Neutrophil (primary cell): Measurements from ENCODE around the gene ABAT.

ENCODE experiments used
- H3K27ac ChIP-seq: fragments of 200-600 bp; sonication (generic); 2 replicates; pipeline ENCODE4 v1.5.1; 2016; ENCODE audit warnings: mild to moderate bottlenecking, moderate library complexity
- H3K27me3 ChIP-seq: fragments of 200-600 bp; sonication (generic); 2 replicates; pipeline ENCODE4 v1.6.0; 2016; ENCODE audit warnings: mild to moderate bottlenecking
- H3K36me3 ChIP-seq: fragments of 200-600 bp; sonication (generic); 2 replicates; pipeline ENCODE4 v1.5.1; 2017
- H3K4me1 ChIP-seq, 2 experiments: fragments of 200-600 bp in 1 of 2; sonication (generic) in 1 of 2; 1 replicate in 1 of 2; 2 replicates in 1 of 2; pipeline versions ENCODE4 v1.5.1 to v1.6.1; 2013 to 2016; ENCODE audit warnings: low read depth in 1 of 2, low read length in 1 of 2, mild to moderate bottlenecking in 1 of 2, moderate library complexity in 1 of 2; ENCODE audit not compliant: control insufficient read depth in 1 of 2, insufficient read depth in 1 of 2
- H3K4me3 ChIP-seq, 2 experiments: fragments of 200-600 bp in 1 of 2; sonication (generic) in 1 of 2; 1 replicate in 1 of 2; 2 replicates in 1 of 2; pipeline ENCODE4 v1.5.1; 2013 to 2016; ENCODE audit warnings: low read depth in 1 of 2, low read length in 1 of 2, mild to moderate bottlenecking in 1 of 2, moderate library complexity in 1 of 2
- H3K9me3 ChIP-seq: fragments of 200-600 bp; sonication (generic); 2 replicates; pipeline ENCODE4 v1.5.1; 2016
- TF ChIP-seq, protein P1 (sequence below): fragments of 200-600 bp; sonication (generic); IDR thresholded peaks from 2 replicates; pipeline ENCODE4 v1.5.1; 2016; ENCODE audit warnings: antibody characterized with exemption

Gene ABAT

DNA sequence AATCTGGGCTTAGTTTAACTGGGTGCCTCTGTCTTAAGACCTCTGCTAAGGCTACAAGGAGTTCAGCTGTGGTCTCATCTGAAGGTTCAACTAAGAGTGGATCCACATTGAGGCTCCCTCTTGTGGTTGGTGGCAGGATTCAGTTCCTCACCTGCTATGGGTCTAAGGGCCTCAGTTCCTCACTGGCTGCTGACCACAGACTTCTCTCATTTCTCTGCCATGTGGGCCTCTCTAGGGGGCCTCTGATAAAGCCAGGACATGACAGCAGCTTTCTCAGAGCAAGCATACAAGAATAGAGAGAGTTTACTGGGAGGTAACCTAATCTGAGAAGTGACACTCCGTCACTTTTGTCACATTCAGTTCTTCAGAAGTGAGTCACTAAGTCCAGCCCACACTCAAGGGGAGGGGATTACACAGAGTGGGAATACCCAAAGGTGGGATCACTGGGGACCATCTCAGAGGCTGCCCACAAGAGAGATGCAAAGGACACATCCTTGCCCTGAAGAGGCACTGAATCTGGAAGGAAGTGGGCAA is 19.2 kb upstream of the ABAT start:
- H3K9me3 ChIP-seq: no peaks in the 10 kb centered on the region
- H3K27ac ChIP-seq: no peak overlapping the region
- H3K27me3 ChIP-seq: no peaks in the 10 kb centered on the region
- H3K4me3 ChIP-seq: no peak overlapping the region
- H3K36me3 ChIP-seq: peaks cover 17% of the 10 kb centered on the region
- H3K4me1 ChIP-seq: peaks cover 0 to 2% of the 10 kb centered on the region in 2 experiments
- TF ChIP-seq, protein P1, sequence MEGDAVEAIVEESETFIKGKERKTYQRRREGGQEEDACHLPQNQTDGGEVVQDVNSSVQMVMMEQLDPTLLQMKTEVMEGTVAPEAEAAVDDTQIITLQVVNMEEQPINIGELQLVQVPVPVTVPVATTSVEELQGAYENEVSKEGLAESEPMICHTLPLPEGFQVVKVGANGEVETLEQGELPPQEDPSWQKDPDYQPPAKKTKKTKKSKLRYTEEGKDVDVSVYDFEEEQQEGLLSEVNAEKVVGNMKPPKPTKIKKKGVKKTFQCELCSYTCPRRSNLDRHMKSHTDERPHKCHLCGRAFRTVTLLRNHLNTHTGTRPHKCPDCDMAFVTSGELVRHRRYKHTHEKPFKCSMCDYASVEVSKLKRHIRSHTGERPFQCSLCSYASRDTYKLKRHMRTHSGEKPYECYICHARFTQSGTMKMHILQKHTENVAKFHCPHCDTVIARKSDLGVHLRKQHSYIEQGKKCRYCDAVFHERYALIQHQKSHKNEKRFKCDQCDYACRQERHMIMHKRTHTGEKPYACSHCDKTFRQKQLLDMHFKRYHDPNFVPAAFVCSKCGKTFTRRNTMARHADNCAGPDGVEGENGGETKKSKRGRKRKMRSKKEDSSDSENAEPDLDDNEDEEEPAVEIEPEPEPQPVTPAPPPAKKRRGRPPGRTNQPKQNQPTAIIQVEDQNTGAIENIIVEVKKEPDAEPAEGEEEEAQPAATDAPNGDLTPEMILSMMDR: peak; percentile 75

DNA sequence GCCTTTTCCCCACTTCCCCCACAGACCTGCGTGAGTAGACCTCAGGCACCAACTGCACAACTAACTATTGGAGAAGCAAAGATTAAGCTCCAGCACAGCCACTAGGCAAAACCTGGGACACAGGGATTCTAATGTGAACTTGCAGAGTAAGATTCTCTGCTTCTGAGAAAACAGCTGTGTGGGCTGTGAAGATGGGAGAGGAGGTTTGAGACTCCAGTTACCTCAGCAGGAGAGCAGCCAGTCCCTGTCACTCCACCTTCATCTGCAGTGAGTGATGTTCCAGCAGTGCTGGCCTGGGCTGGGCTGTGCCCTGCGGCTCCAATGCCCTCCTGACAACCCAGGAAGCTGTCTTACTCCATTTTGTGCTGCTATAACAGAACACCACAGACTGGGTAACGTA is 18.0 kb upstream of the ABAT start:
- no peak overlapping the region for H3K4me3 ChIP-seq
- TF ChIP-seq, protein P1: no peak
- peaks cover 17% of the 10 kb centered on the region for H3K36me3 ChIP-seq
- no peak overlapping the region for H3K27ac ChIP-seq
- peaks cover 0 to 2% of the 10 kb centered on the region in 2 experiments for H3K4me1 ChIP-seq
- H3K9me3 ChIP-seq: no peaks in the 10 kb centered on the region
- no peaks in the 10 kb centered on the region for H3K27me3 ChIP-seq

DNA sequence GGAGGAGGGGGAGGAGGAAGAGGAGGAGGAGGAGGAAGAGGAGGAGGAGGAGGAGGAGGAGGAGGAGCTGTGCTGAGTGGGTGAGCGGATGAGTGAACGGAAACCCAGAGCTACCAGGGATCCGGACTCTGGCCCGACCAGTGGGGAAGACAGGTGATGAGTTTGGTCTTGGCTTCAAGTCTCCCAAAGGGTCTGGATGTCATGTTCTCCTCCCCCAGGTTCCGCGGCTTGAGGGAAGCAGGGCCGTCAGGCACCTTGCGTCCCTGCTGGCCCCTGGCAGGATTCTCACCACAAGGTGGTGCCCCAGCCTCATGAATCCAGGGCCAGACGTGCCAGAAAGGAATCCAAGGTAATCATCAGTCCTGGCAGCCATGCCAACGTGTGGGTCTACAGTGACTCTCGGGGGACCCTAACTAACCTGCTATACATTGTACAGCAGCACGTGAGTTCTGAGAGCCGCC is 13.5 kb upstream of the ABAT start:
- Histone ChIP-seq H3K4me3 (no peak overlapping the region), H3K36me3 (peaks cover 52% of the 10 kb centered on the region), H3K27me3 (no peaks in the 10 kb centered on the region), H3K9me3 (no peaks in the 10 kb centered on the region), H3K27ac (no peak overlapping the region), H3K4me1 (no peaks in the 10 kb centered on the region)
- TF ChIP-seq, protein P1: peak; percentile 47

DNA sequence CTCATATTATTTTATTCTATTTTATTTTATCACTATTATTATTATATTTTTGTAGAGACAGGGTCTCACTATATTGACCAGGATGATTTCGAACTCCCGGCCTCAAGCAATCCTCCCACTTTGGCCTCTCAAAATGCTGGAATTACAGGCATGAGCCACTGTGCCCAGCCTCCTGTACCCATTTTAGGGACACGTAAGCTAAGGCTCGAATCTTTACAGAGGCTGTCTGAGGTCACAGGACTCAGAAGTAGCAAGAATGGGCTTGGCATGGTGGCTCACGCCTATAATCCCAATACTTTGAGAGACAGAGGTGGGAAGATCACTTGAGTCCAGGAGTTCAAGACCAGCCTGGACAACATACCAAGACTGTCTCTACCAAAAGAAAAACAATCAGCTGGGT is 12.7 kb upstream of the ABAT start:
- no peaks in the 10 kb centered on the region for H3K4me1 ChIP-seq
- H3K27ac ChIP-seq: no peak overlapping the region
- H3K27me3 ChIP-seq: no peaks in the 10 kb centered on the region
- no peaks in the 10 kb centered on the region for H3K9me3 ChIP-seq
- TF ChIP-seq, protein P1: no peak
- peaks cover 56% of the 10 kb centered on the region for H3K36me3 ChIP-seq
- no peak overlapping the region for H3K4me3 ChIP-seq

GRCh38 chr16:8663192-8664089 is 11.0 kb upstream of the ABAT start:
- H3K4me1 ChIP-seq: no peaks in the 10 kb centered on the region
- no peaks in the 10 kb centered on the region for H3K9me3 ChIP-seq
- TF ChIP-seq, protein P1: no peak
- H3K27ac ChIP-seq: no peak overlapping the region
- H3K27me3 ChIP-seq: no peaks in the 10 kb centered on the region
- H3K4me3 ChIP-seq: no peak overlapping the region
- H3K36me3 ChIP-seq: peaks cover 63% of the 10 kb centered on the region
